KMS-11 (cell line): Measurements from ENCODE around the gene SERGEF.

Experiments
- H2AFZ ChIP-seq: fragments of 200-600 bp; sonication (generic); 2 replicates; pipeline ENCODE4 v1.6.1; 2016; ENCODE audit warnings: antibody characterized with exemption, mixed run types, low read depth
- H3K27ac ChIP-seq: fragments of 200-600 bp; sonication (generic); 2 replicates; pipeline ENCODE4 v1.6.1; 2016; ENCODE audit warnings: mild to moderate bottlenecking, mixed run types
- H3K27me3 ChIP-seq: fragments of 200-600 bp; sonication (generic); 2 replicates; pipeline ENCODE4 v1.6.1; 2017; ENCODE audit warnings: mild to moderate bottlenecking, low read depth, mixed run types, moderate library complexity; ENCODE audit not compliant: insufficient read depth
- H3K36me3 ChIP-seq: fragments of 200-600 bp; sonication (generic); 2 replicates; pipeline ENCODE4 v1.6.1; 2017; ENCODE audit warnings: mild to moderate bottlenecking, mixed run types; ENCODE audit not compliant: insufficient read depth
- H3K4me1 ChIP-seq: fragments of 200-600 bp; sonication (generic); 2 replicates; pipeline ENCODE4 v1.6.1; 2016; ENCODE audit warnings: mild to moderate bottlenecking, low read depth, mixed run types; ENCODE audit not compliant: poor library complexity, severe bottlenecking
- H3K4me2 ChIP-seq: fragments of 200-600 bp; sonication (generic); 2 replicates; pipeline ENCODE4 v1.7.0; 2016; ENCODE audit warnings: mild to moderate bottlenecking, mixed run types
- H3K4me3 ChIP-seq: fragments of 200-600 bp; sonication (generic); IDR thresholded peaks from 2 replicates; pipeline ENCODE4 v1.6.1; 2017; ENCODE audit warnings: low read depth, low read length, mixed read lengths; ENCODE audit not compliant: insufficient read depth
- H3K79me2 ChIP-seq: fragments of 200-600 bp; sonication (generic); 2 replicates; pipeline ENCODE4 v1.6.1; 2016; ENCODE audit warnings: low read depth, mixed run types; ENCODE audit not compliant: insufficient read depth
- H3K9ac ChIP-seq: fragments of 200-600 bp; sonication (generic); 2 replicates; pipeline ENCODE4 v1.6.1; 2016; ENCODE audit warnings: mild to moderate bottlenecking, mixed run types
- H4K20me1 ChIP-seq: fragments of 200-600 bp; sonication (generic); 2 replicates; pipeline ENCODE4 v1.6.1; 2016; ENCODE audit warnings: mild to moderate bottlenecking, mixed run types; ENCODE audit not compliant: insufficient read depth
- TF ChIP-seq, protein P1 (sequence below): fragments of 200-600 bp; sonication (generic); conservative IDR thresholded peaks from 2 replicates; pipeline ENCODE4 v1.6.1; 2017; ENCODE audit warnings: low read depth, mild to moderate bottlenecking, antibody characterized with exemption, low read length, moderate library complexity, mixed read lengths

The SERGEF gene

GRCh38 chr11:17931595-17931994, 81.3 kb downstream of the SERGEF start:
- no peaks in the 10 kb centered on the region for H4K20me1 ChIP-seq
- H3K36me3 ChIP-seq = no peaks in the 10 kb centered on the region
- TF ChIP-seq, protein P1, sequence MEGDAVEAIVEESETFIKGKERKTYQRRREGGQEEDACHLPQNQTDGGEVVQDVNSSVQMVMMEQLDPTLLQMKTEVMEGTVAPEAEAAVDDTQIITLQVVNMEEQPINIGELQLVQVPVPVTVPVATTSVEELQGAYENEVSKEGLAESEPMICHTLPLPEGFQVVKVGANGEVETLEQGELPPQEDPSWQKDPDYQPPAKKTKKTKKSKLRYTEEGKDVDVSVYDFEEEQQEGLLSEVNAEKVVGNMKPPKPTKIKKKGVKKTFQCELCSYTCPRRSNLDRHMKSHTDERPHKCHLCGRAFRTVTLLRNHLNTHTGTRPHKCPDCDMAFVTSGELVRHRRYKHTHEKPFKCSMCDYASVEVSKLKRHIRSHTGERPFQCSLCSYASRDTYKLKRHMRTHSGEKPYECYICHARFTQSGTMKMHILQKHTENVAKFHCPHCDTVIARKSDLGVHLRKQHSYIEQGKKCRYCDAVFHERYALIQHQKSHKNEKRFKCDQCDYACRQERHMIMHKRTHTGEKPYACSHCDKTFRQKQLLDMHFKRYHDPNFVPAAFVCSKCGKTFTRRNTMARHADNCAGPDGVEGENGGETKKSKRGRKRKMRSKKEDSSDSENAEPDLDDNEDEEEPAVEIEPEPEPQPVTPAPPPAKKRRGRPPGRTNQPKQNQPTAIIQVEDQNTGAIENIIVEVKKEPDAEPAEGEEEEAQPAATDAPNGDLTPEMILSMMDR = no peak
- no peak overlapping the region for H3K9ac ChIP-seq
- no peaks in the 10 kb centered on the region for H3K27me3 ChIP-seq
- no peak overlapping the region for H2AFZ ChIP-seq
- no peak overlapping the region for H3K27ac ChIP-seq
- H3K79me2 ChIP-seq = no peaks in the 10 kb centered on the region
- no peak overlapping the region for H3K4me3 ChIP-seq
- no peaks in the 10 kb centered on the region for H3K4me1 ChIP-seq
- no peak overlapping the region for H3K4me2 ChIP-seq

GRCh38 chr11:17930544-17931125, 82.2 kb downstream of the SERGEF start:
- Histone ChIP-seq H3K9ac (no peak overlapping the region), H3K27ac (no peak overlapping the region), H4K20me1 (no peaks in the 10 kb centered on the region), H3K4me1 (no peaks in the 10 kb centered on the region), H3K4me3 (no peak overlapping the region), H3K36me3 (no peaks in the 10 kb centered on the region), H3K79me2 (no peaks in the 10 kb centered on the region), H2AFZ (no peak overlapping the region), H3K4me2 (no peak overlapping the region), H3K27me3 (no peaks in the 10 kb centered on the region)
- TF ChIP-seq, protein P1 = no peak

- H3K9ac ChIP-seq = no peak overlapping the region
- no peak overlapping the region for H3K27ac ChIP-seq
- H3K36me3 ChIP-seq = no peaks in the 10 kb centered on the region
- no peaks in the 10 kb centered on the region for H4K20me1 ChIP-seq
- no peaks in the 10 kb centered on the region for H3K79me2 ChIP-seq
- H3K4me1 ChIP-seq = no peaks in the 10 kb centered on the region
- H3K4me3 ChIP-seq = no peak overlapping the region
- TF ChIP-seq, protein P1 = no peak
- H3K27me3 ChIP-seq = no peaks in the 10 kb centered on the region
- no peak overlapping the region for H3K4me2 ChIP-seq
- no peak overlapping the region for H2AFZ ChIP-seq
These were observed 83.7 kb downstream of the SERGEF start for GRCh38 chr11:17929171-17929570.

DNA sequence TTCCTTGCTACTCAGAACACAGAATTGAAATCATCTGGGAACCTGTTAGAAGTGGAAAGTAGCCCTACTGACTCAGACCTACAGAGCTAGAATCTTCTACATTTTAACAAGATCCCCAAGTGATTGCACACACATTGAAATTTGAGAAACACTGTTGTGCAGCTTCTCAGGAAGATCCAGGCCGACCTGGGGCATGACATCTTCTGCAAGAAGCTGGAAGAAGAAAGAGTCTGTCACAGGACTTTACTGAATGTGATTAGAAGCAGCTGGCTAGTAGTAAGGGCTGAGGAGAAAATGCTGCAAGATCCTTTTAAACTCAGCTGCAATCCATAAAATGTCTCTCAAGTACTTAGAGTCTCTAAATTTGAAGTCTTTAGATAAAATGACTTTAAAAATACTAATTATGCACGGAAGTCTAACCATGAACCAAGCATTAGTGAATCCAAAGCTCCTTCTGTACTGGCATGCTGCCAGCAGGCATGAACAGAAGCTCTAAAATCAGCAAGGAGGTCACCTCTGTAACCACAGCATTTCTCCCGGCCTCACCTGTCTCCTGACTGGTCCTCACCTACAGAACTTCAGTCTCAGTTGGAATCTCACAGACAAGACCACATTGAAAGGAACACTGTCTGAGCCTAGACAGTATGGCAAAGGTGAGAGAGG, 85.0 kb downstream of the SERGEF start:
- no peak overlapping the region for H3K4me3 ChIP-seq
- H3K4me2 ChIP-seq = no peak overlapping the region
- H3K36me3 ChIP-seq = no peaks in the 10 kb centered on the region
- TF ChIP-seq, protein P1 = no peak
- H4K20me1 ChIP-seq = no peaks in the 10 kb centered on the region
- no peak overlapping the region for H2AFZ ChIP-seq
- H3K4me1 ChIP-seq = no peaks in the 10 kb centered on the region
- no peaks in the 10 kb centered on the region for H3K79me2 ChIP-seq
- no peak overlapping the region for H3K9ac ChIP-seq
- H3K27me3 ChIP-seq = no peaks in the 10 kb centered on the region
- no peak overlapping the region for H3K27ac ChIP-seq
